Measurements from ENCODE around the gene NDUFA13.

Gene NDUFA13

GRCh38 chr19:19493841-19494546, 22.0 kb upstream of the NDUFA13 start:
- H3K27me3 ChIP-seq (ENCODE audit: control insufficient read depth, insufficient read depth, low read length), result no peaks in the 10 kb centered on the region
- H3K9ac ChIP-seq (ENCODE audit: low read length), result no peak overlapping the region
- no peak overlapping the region for H3K4me3 ChIP-seq (ENCODE audit: low read length)
- H3K36me3 ChIP-seq (ENCODE audit: control insufficient read depth, insufficient read depth, low read length), result peaks cover 32% of the 10 kb centered on the region
- peaks cover 11% of the 10 kb centered on the region for H3K4me1 ChIP-seq (ENCODE audit: control insufficient read depth, insufficient read depth, low read length)
- H3K27ac ChIP-seq (ENCODE audit: low read depth, low read length), result no peak overlapping the region

- Histone ChIP-seq H3K4me1 (ENCODE audit: control insufficient read depth, insufficient read depth, low read length) (no peaks in the 10 kb centered on the region), H3K9ac (ENCODE audit: low read length) (no peak overlapping the region), H3K27me3 (ENCODE audit: control insufficient read depth, insufficient read depth, low read length) (no peaks in the 10 kb centered on the region), H3K4me3 (ENCODE audit: low read length) (no peak overlapping the region), H3K27ac (ENCODE audit: low read depth, low read length) (no peak overlapping the region), H3K36me3 (ENCODE audit: control insufficient read depth, insufficient read depth, low read length) (peaks cover 42% of the 10 kb centered on the region)
These were observed 20.1 kb upstream of the NDUFA13 start for GRCh38 chr19:19495614-19496603.

- Histone ChIP-seq H3K4me3 (ENCODE audit: low read length) (no peak overlapping the region), H3K27me3 (ENCODE audit: control insufficient read depth, insufficient read depth, low read length) (no peaks in the 10 kb centered on the region), H3K36me3 (ENCODE audit: control insufficient read depth, insufficient read depth, low read length) (peaks cover 54% of the 10 kb centered on the region), H3K4me1 (ENCODE audit: control insufficient read depth, insufficient read depth, low read length) (no peaks in the 10 kb centered on the region), H3K9ac (ENCODE audit: low read length) (no peak overlapping the region), H3K27ac (ENCODE audit: low read depth, low read length) (no peak overlapping the region)
These were observed 17.6 kb upstream of the NDUFA13 start for GRCh38 chr19:19498255-19498991.

- no peaks in the 10 kb centered on the region for H3K27me3 ChIP-seq (ENCODE audit: control insufficient read depth, insufficient read depth, low read length)
- H3K9ac ChIP-seq (ENCODE audit: low read length), result no peak overlapping the region
- H3K4me1 ChIP-seq (ENCODE audit: control insufficient read depth, insufficient read depth, low read length), result no peaks in the 10 kb centered on the region
- no peak overlapping the region for H3K4me3 ChIP-seq (ENCODE audit: low read length)
- no peak overlapping the region for H3K27ac ChIP-seq (ENCODE audit: low read depth, low read length)
- peaks cover 47% of the 10 kb centered on the region for H3K36me3 ChIP-seq (ENCODE audit: control insufficient read depth, insufficient read depth, low read length)
These were observed 16.6 kb upstream of the NDUFA13 start for GRCh38 chr19:19499272-19499995.

GRCh38 chr19:19500975-19501644, 14.9 kb upstream of the NDUFA13 start:
- Histone ChIP-seq H3K27me3 (ENCODE audit: control insufficient read depth, insufficient read depth, low read length) (no peaks in the 10 kb centered on the region), H3K9ac (ENCODE audit: low read length) (no peak overlapping the region), H3K4me1 (ENCODE audit: control insufficient read depth, insufficient read depth, low read length) (no peaks in the 10 kb centered on the region), H3K4me3 (ENCODE audit: low read length) (no peak overlapping the region), H3K27ac (ENCODE audit: low read depth, low read length) (no peak overlapping the region), H3K36me3 (ENCODE audit: control insufficient read depth, insufficient read depth, low read length) (peaks cover 54% of the 10 kb centered on the region)

- no peak overlapping the region for H3K9ac ChIP-seq (ENCODE audit: low read length)
- no peak overlapping the region for H3K27ac ChIP-seq (ENCODE audit: low read depth, low read length)
- H3K36me3 ChIP-seq (ENCODE audit: control insufficient read depth, insufficient read depth, low read length), result peaks cover 49% of the 10 kb centered on the region
- no peak overlapping the region for H3K4me3 ChIP-seq (ENCODE audit: low read length)
- no peaks in the 10 kb centered on the region for H3K27me3 ChIP-seq (ENCODE audit: control insufficient read depth, insufficient read depth, low read length)
- H3K4me1 ChIP-seq (ENCODE audit: control insufficient read depth, insufficient read depth, low read length), result no peaks in the 10 kb centered on the region
These were observed 14.2 kb upstream of the NDUFA13 start for GRCh38 chr19:19501798-19502197.

GRCh38 chr19:19502281-19502680, 13.7 kb upstream of the NDUFA13 start:
- Histone ChIP-seq H3K36me3 (ENCODE audit: control insufficient read depth, insufficient read depth, low read length) (peaks cover 49% of the 10 kb centered on the region), H3K27ac (ENCODE audit: low read depth, low read length) (no peak overlapping the region), H3K4me3 (ENCODE audit: low read length) (no peak overlapping the region), H3K9ac (ENCODE audit: low read length) (no peak overlapping the region), H3K4me1 (ENCODE audit: control insufficient read depth, insufficient read depth, low read length) (no peaks in the 10 kb centered on the region), H3K27me3 (ENCODE audit: control insufficient read depth, insufficient read depth, low read length) (no peaks in the 10 kb centered on the region)

- no peaks in the 10 kb centered on the region for H3K4me1 ChIP-seq (ENCODE audit: control insufficient read depth, insufficient read depth, low read length)
- no peak overlapping the region for H3K4me3 ChIP-seq (ENCODE audit: low read length)
- H3K36me3 ChIP-seq (ENCODE audit: control insufficient read depth, insufficient read depth, low read length), result peaks cover 46% of the 10 kb centered on the region
These were observed 13.0 kb upstream of the NDUFA13 start for GRCh38 chr19:19502808-19503602.

GRCh38 chr19:19504754-19505668, 11.0 kb upstream of the NDUFA13 start:
- no peaks in the 10 kb centered on the region for H3K4me1 ChIP-seq (ENCODE audit: control insufficient read depth, insufficient read depth, low read length)
- H3K27ac ChIP-seq (ENCODE audit: low read depth, low read length), result no peak overlapping the region
- no peak overlapping the region for H3K9ac ChIP-seq (ENCODE audit: low read length)
- H3K36me3 ChIP-seq (ENCODE audit: control insufficient read depth, insufficient read depth, low read length), result peaks cover 35% of the 10 kb centered on the region
- no peaks in the 10 kb centered on the region for H3K27me3 ChIP-seq (ENCODE audit: control insufficient read depth, insufficient read depth, low read length)
- no peak overlapping the region for H3K4me3 ChIP-seq (ENCODE audit: low read length)

More at GRCh38 chr19:19502808-19503602, 13.0 kb upstream of the NDUFA13 start:
- Histone ChIP-seq H3K27me3 (ENCODE audit: control insufficient read depth, insufficient read depth, low read length) (no peaks in the 10 kb centered on the region), H3K9ac (ENCODE audit: low read length) (no peak overlapping the region), H3K27ac (ENCODE audit: low read depth, low read length) (no peak overlapping the region)

- H3K4me3 ChIP-seq (ENCODE audit: low read length), result no peak overlapping the region
- H3K36me3 ChIP-seq (ENCODE audit: control insufficient read depth, insufficient read depth, low read length), result peaks cover 29% of the 10 kb centered on the region
- H3K27ac ChIP-seq (ENCODE audit: low read depth, low read length), result no peak overlapping the region
These were observed 10.2 kb upstream of the NDUFA13 start for GRCh38 chr19:19505669-19506326.

More at GRCh38 chr19:19505669-19506326, 10.2 kb upstream of the NDUFA13 start:
- Histone ChIP-seq H3K27me3 (ENCODE audit: control insufficient read depth, insufficient read depth, low read length) (no peaks in the 10 kb centered on the region), H3K9ac (ENCODE audit: low read length) (no peak overlapping the region), H3K4me1 (ENCODE audit: control insufficient read depth, insufficient read depth, low read length) (no peaks in the 10 kb centered on the region)
